ENCODE results near the gene SLC25A21.

Gene SLC25A21

GRCh38 chr14:36672095-36672494 lies 500.3 kb downstream of the SLC25A21 start:
- H3K9me3 ChIP-seq (ENCODE audit: low read length): no peaks in the 10 kb centered on the region
- H3K4me1 ChIP-seq (ENCODE audit: insufficient read depth, low read length): no peaks in the 10 kb centered on the region
- no peak overlapping the region for H3K27ac ChIP-seq (ENCODE audit: low read depth, low read length)
- H3K27me3 ChIP-seq (ENCODE audit: control insufficient read depth in 1 of 2, insufficient read depth in 2 of 2, low read length in 2 of 2): peaks cover 17 to 21% of the 10 kb centered on the region in 2 donors
- no peak overlapping the region for H3K4me3 ChIP-seq (ENCODE audit: low read depth in 1 of 2, low read length in 2 of 2)
- no peaks in the 10 kb centered on the region for H3K36me3 ChIP-seq (ENCODE audit: insufficient read depth, low read length)
- no peak overlapping the region for H3K9ac ChIP-seq (ENCODE audit: low read length)

GRCh38 chr14:36671149-36671548 lies 501.3 kb downstream of the SLC25A21 start:
- Histone ChIP-seq H3K9me3 (ENCODE audit: low read length) (no peaks in the 10 kb centered on the region), H3K27me3 (ENCODE audit: control insufficient read depth in 1 of 2, insufficient read depth in 2 of 2, low read length in 2 of 2) (peaks cover 26 to 30% of the 10 kb centered on the region in 2 donors), H3K27ac (ENCODE audit: low read depth, low read length) (no peak overlapping the region), H3K9ac (ENCODE audit: low read length) (no peak overlapping the region), H3K36me3 (ENCODE audit: insufficient read depth, low read length) (no peaks in the 10 kb centered on the region), H3K4me1 (ENCODE audit: insufficient read depth, low read length) (no peaks in the 10 kb centered on the region), H3K4me3 (ENCODE audit: low read depth in 1 of 2, low read length in 2 of 2) (no peak overlapping the region)

GRCh38 chr14:36667679-36668078 lies 504.7 kb downstream of the SLC25A21 start:
- no peak overlapping the region for H3K4me3 ChIP-seq (ENCODE audit: low read depth in 1 of 2, low read length in 2 of 2)
- H3K4me1 ChIP-seq (ENCODE audit: insufficient read depth, low read length): peaks cover 14% of the 10 kb centered on the region
- H3K9me3 ChIP-seq (ENCODE audit: low read length): no peaks in the 10 kb centered on the region
- H3K27me3 ChIP-seq (ENCODE audit: control insufficient read depth in 1 of 2, insufficient read depth in 2 of 2, low read length in 2 of 2): peaks cover 61 to 65% of the 10 kb centered on the region in 2 donors
- H3K36me3 ChIP-seq (ENCODE audit: insufficient read depth, low read length): no peaks in the 10 kb centered on the region
- H3K9ac ChIP-seq (ENCODE audit: low read length): no peak overlapping the region
- no peak overlapping the region for H3K27ac ChIP-seq (ENCODE audit: low read depth, low read length)

- Histone ChIP-seq H3K9me3 (ENCODE audit: low read length) (no peaks in the 10 kb centered on the region), H3K4me3 (ENCODE audit: low read depth in 1 of 2, low read length in 2 of 2) (no peak overlapping the region), H3K9ac (ENCODE audit: low read length) (no peak overlapping the region), H3K36me3 (ENCODE audit: insufficient read depth, low read length) (no peaks in the 10 kb centered on the region), H3K27me3 (ENCODE audit: control insufficient read depth in 1 of 2, insufficient read depth in 2 of 2, low read length in 2 of 2) (peaks cover 69 to 76% of the 10 kb centered on the region in 2 donors), H3K27ac (ENCODE audit: low read depth, low read length) (no peak overlapping the region), H3K4me1 (ENCODE audit: insufficient read depth, low read length) (peaks cover 21% of the 10 kb centered on the region)
Observed at GRCh38 chr14:36666416-36667206, 505.8 kb downstream of the SLC25A21 start.

- Histone ChIP-seq H3K36me3 (ENCODE audit: insufficient read depth, low read length) (no peaks in the 10 kb centered on the region), H3K9me3 (ENCODE audit: low read length) (no peaks in the 10 kb centered on the region), H3K4me3 (ENCODE audit: low read depth in 1 of 2, low read length in 2 of 2) (no peak overlapping the region), H3K27me3 (ENCODE audit: control insufficient read depth in 1 of 2, insufficient read depth in 2 of 2, low read length in 2 of 2) (peaks cover 70 to 82% of the 10 kb centered on the region in 2 donors), H3K9ac (ENCODE audit: low read length) (no peak overlapping the region), H3K27ac (ENCODE audit: low read depth, low read length) (no peak overlapping the region), H3K4me1 (ENCODE audit: insufficient read depth, low read length) (peaks cover 21% of the 10 kb centered on the region)
Observed at GRCh38 chr14:36665887-36666415, 506.5 kb downstream of the SLC25A21 start.

GRCh38 chr14:36664322-36665193 lies 507.8 kb downstream of the SLC25A21 start:
- H3K27ac ChIP-seq (ENCODE audit: low read depth, low read length): no peak overlapping the region
- no peaks in the 10 kb centered on the region for H3K9me3 ChIP-seq (ENCODE audit: low read length)
- no peak overlapping the region for H3K4me3 ChIP-seq (ENCODE audit: low read depth in 1 of 2, low read length in 2 of 2)
- H3K9ac ChIP-seq (ENCODE audit: low read length): no peak overlapping the region
- peaks cover 21% of the 10 kb centered on the region for H3K4me1 ChIP-seq (ENCODE audit: insufficient read depth, low read length)
- peaks cover 83 to 90% of the 10 kb centered on the region in 2 donors for H3K27me3 ChIP-seq (ENCODE audit: control insufficient read depth in 1 of 2, insufficient read depth in 2 of 2, low read length in 2 of 2)
- no peaks in the 10 kb centered on the region for H3K36me3 ChIP-seq (ENCODE audit: insufficient read depth, low read length)

- peaks cover 22% of the 10 kb centered on the region for H3K4me1 ChIP-seq (ENCODE audit: insufficient read depth, low read length)
Observed at GRCh38 chr14:36663404-36664321, 508.7 kb downstream of the SLC25A21 start.

GRCh38 chr14:36662543-36663403 lies 509.6 kb downstream of the SLC25A21 start:
- H3K9me3 ChIP-seq (ENCODE audit: low read length): no peaks in the 10 kb centered on the region
- no peak overlapping the region for H3K9ac ChIP-seq (ENCODE audit: low read length)
- H3K27ac ChIP-seq (ENCODE audit: low read depth, low read length): no peak overlapping the region
- H3K4me3 ChIP-seq (ENCODE audit: low read depth in 1 of 2, low read length in 2 of 2): peak overlapping the region in 1 of 2 donors; percentile 50
- H3K36me3 ChIP-seq (ENCODE audit: insufficient read depth, low read length): no peaks in the 10 kb centered on the region
- H3K4me1 ChIP-seq (ENCODE audit: insufficient read depth, low read length): peaks cover 31% of the 10 kb centered on the region
- H3K27me3 ChIP-seq (ENCODE audit: control insufficient read depth in 1 of 2, insufficient read depth in 2 of 2, low read length in 2 of 2): peaks cover 98 to 100% of the 10 kb centered on the region in 2 donors

More at GRCh38 chr14:36663404-36664321, 508.7 kb downstream of the SLC25A21 start:
- H3K9me3 ChIP-seq (ENCODE audit: low read length): no peaks in the 10 kb centered on the region
- no peaks in the 10 kb centered on the region for H3K36me3 ChIP-seq (ENCODE audit: insufficient read depth, low read length)
- H3K27ac ChIP-seq (ENCODE audit: low read depth, low read length): no peak overlapping the region
- peaks cover 92 to 99% of the 10 kb centered on the region in 2 donors for H3K27me3 ChIP-seq (ENCODE audit: control insufficient read depth in 1 of 2, insufficient read depth in 2 of 2, low read length in 2 of 2)
- peak overlapping the region in 1 of 2 donors; percentile 1 for H3K4me3 ChIP-seq (ENCODE audit: low read depth in 1 of 2, low read length in 2 of 2)
- no peak overlapping the region for H3K9ac ChIP-seq (ENCODE audit: low read length)

GRCh38 chr14:36662258-36662542 lies 510.2 kb downstream of the SLC25A21 start:
- Histone ChIP-seq H3K4me3 (ENCODE audit: low read depth in 1 of 2, low read length in 2 of 2) (peak overlapping the region in 1 of 2 donors; percentile 50), H3K4me1 (ENCODE audit: insufficient read depth, low read length) (peaks cover 37% of the 10 kb centered on the region), H3K9ac (ENCODE audit: low read length) (no peak overlapping the region), H3K27ac (ENCODE audit: low read depth, low read length) (no peak overlapping the region), H3K36me3 (ENCODE audit: insufficient read depth, low read length) (no peaks in the 10 kb centered on the region), H3K9me3 (ENCODE audit: low read length) (no peaks in the 10 kb centered on the region), H3K27me3 (ENCODE audit: control insufficient read depth in 1 of 2, insufficient read depth in 2 of 2, low read length in 2 of 2) (peaks cover 98 to 100% of the 10 kb centered on the region in 2 donors)
